Measurements from ENCODE around the gene OCIAD1. TPM values are rescaled to one million over a fixed set of nuclear protein-coding genes. Genes with fewer than 3 reads are reported as not detected.
"Not testable (repeated sequence)": the region's sequence is repeated elsewhere in the genome, so short reads cannot be mapped to it uniquely, and the experiment has no call there.

Gene OCIAD1
- polyA plus RNA-seq, 1 experiment, result 103 TPM

- no peak for DNase-seq (ENCODE audit: low read depth)
- no peak overlapping the region for H3K4me3 ChIP-seq (ENCODE audit: low read depth, low read length)
- no peaks in the 10 kb centered on the region for H3K27me3 ChIP-seq (ENCODE audit: control insufficient read depth, insufficient read depth, low read length)
- peaks cover 6% of the 10 kb centered on the region; the same call in 1 of the 2 replicates for H3K36me3 ChIP-seq (ENCODE audit: control insufficient read depth, insufficient read depth, low read length)
- TF ChIP-seq CTCF (IDR thresholded peaks at IDR 0.05; ENCODE audit: insufficient read depth, low read depth, low read length), result no peak
- CTCF ChIA-PET, result interaction anchor here (1.7 kb wide), 1 partner anchor 19 kb away, joined by 4 read pairs; no protein-coding TSS in a partner anchor
- POLR2A ChIA-PET, result no interaction called here
Measured at GRCh38 chr4:48858130-48858529, 27.2 kb downstream of the OCIAD1 start.

- no peak for TF ChIP-seq CTCF (IDR thresholded peaks at IDR 0.05; ENCODE audit: insufficient read depth, low read depth, low read length)
- POLR2A ChIA-PET, result no interaction called here
- H3K36me3 ChIP-seq (ENCODE audit: control insufficient read depth, insufficient read depth, low read length), result peaks cover 4% of the 10 kb centered on the region; the same call in 1 of the 2 replicates
- no peak for DNase-seq (ENCODE audit: low read depth)
- H3K4me3 ChIP-seq (ENCODE audit: low read depth, low read length), result no peak overlapping the region
- CTCF ChIA-PET, result no interaction called here
- H3K27me3 ChIP-seq (ENCODE audit: control insufficient read depth, insufficient read depth, low read length), result no peaks in the 10 kb centered on the region
Measured at GRCh38 chr4:48862038-48862437, 31.1 kb downstream of the OCIAD1 start.

GRCh38 chr4:48862661-48863060 lies 31.8 kb downstream of the OCIAD1 start:
- Histone ChIP-seq H3K36me3 (ENCODE audit: control insufficient read depth, insufficient read depth, low read length) (peaks cover 4% of the 10 kb centered on the region; the same call in 1 of the 2 replicates), H3K4me3 (ENCODE audit: low read depth, low read length) (no peak overlapping the region), H3K27me3 (ENCODE audit: control insufficient read depth, insufficient read depth, low read length) (no peaks in the 10 kb centered on the region)
- TF ChIP-seq CTCF (IDR thresholded peaks at IDR 0.05; ENCODE audit: insufficient read depth, low read depth, low read length), result no peak
- CTCF ChIA-PET, result no interaction called here
- DNase-seq (ENCODE audit: low read depth), result no peak
- POLR2A ChIA-PET, result no interaction called here

GRCh38 chr4:48863728-48864127 lies 32.8 kb downstream of the OCIAD1 start:
- Histone ChIP-seq H3K27me3 (ENCODE audit: control insufficient read depth, insufficient read depth, low read length) (no peaks in the 10 kb centered on the region), H3K4me3 (ENCODE audit: low read depth, low read length) (no peak overlapping the region), H3K36me3 (ENCODE audit: control insufficient read depth, insufficient read depth, low read length) (no peaks in the 10 kb centered on the region)
- CTCF ChIA-PET, result no interaction called here
- POLR2A ChIA-PET, result no interaction called here
- no peak for TF ChIP-seq CTCF (IDR thresholded peaks at IDR 0.05; ENCODE audit: insufficient read depth, low read depth, low read length)
- DNase-seq (ENCODE audit: low read depth), result no peak

DNA sequence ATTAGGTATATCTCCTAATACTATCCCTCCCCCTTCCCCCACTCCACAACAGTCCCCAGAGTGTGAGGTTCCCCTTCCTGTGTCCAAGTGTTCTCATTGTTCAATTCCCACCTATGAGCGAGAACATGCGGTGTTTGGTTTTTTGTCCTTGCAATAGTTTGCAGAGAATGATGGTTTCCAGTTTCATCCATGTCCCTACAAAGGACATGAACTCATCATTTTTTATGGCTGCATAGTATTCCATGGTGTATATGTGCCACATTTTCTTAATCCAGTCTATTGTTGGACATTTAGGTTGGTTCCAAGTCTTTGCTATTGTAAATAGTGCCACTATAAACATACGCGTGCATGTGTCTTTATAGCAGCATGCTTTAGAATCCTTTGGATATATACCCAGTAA lies 33.8 kb downstream of the OCIAD1 start:
- DNase-seq (ENCODE audit: low read depth); H3K36me3 ChIP-seq (ENCODE audit: control insufficient read depth, insufficient read depth, low read length); CTCF ChIA-PET; POLR2A ChIA-PET; H3K27me3 ChIP-seq (ENCODE audit: control insufficient read depth, insufficient read depth, low read length); H3K4me3 ChIP-seq (ENCODE audit: low read depth, low read length): not testable (repeated sequence)

- no peak for DNase-seq (ENCODE audit: low read depth)
- CTCF ChIA-PET, result interaction anchor here (1.1 to 1.2 kb wide), 2 partner anchors 19 to 215 kb away, joined by 3 read pairs; no protein-coding TSS in a partner anchor
- POLR2A ChIA-PET, result no interaction called here
Measured at GRCh38 chr4:48877827-48878535, 47.1 kb downstream of the OCIAD1 start.

More at GRCh38 chr4:48877827-48878535, 47.1 kb downstream of the OCIAD1 start:
- Histone ChIP-seq H3K4me3 (ENCODE audit: low read depth, low read length) (no peak overlapping the region), H3K36me3 (ENCODE audit: control insufficient read depth, insufficient read depth, low read length) (no peaks in the 10 kb centered on the region), H3K27me3 (ENCODE audit: control insufficient read depth, insufficient read depth, low read length) (no peaks in the 10 kb centered on the region)
- no peak for TF ChIP-seq CTCF (IDR thresholded peaks at IDR 0.05; ENCODE audit: insufficient read depth, low read depth, low read length)

All from BJ (cell line).